ENCODE measurements around the gene UNC13D.

UNC13D gene

GRCh38 chr17:75779250-75779986 lies 64.8 kb downstream of the UNC13D start (continued):
- TF ChIP-seq ZBTB11 (tag by site-specific recombination; conservative IDR thresholded peaks at IDR 0.05; ENCODE audit: low read depth) (peak; percentile 73), ZNF792 (tag by site-specific recombination; IDR thresholded peaks at IDR 0.05) (0 out of 2 replicates have a peak, but pooled peaks have one; percentile 34), ZNF211 (tag by site-specific recombination; IDR thresholded peaks at IDR 0.05; ENCODE audit: low read depth) (no peak), ZFHX2 (tag by site-specific recombination; conservative IDR thresholded peaks at IDR 0.05) (peak; percentile 84), KLF7 (tag by site-specific recombination; IDR thresholded peaks at IDR 0.05; ENCODE audit: borderline replicate concordance) (peak; percentile 37; the same call in 1 of the 2 replicates), ZNF76 (tag by site-specific recombination; IDR thresholded peaks at IDR 0.05; ENCODE audit: borderline replicate concordance, low read depth) (peak; percentile 74; the same call in 1 of the 2 replicates), ZSCAN18 (tag by site-specific recombination; IDR thresholded peaks at IDR 0.05) (peak; percentile 55; the same call in 1 of the 2 replicates), ZNF670 (tag by site-specific recombination; IDR thresholded peaks at IDR 0.05; ENCODE audit: low read depth) (no peak), ZBTB17 (tag by site-specific recombination; IDR thresholded peaks at IDR 0.05) (peak; percentile 96), SP7 (tag by site-specific recombination; IDR thresholded peaks at IDR 0.05) (peak; percentile 78), ZNF473 (tag by site-specific recombination; IDR thresholded peaks at IDR 0.05) (no peak), ZNF48 (tag by site-specific recombination; IDR thresholded peaks at IDR 0.05) (no peak), ZNF510 (tag by site-specific recombination; IDR thresholded peaks at IDR 0.05; ENCODE audit: insufficient replicate concordance) (no peak), ZNF449 (tag by site-specific recombination; IDR thresholded peaks at IDR 0.05) (0 out of 2 replicates have a peak, but pooled peaks have one; percentile 68), ZBTB7A (tag by site-specific recombination; IDR thresholded peaks at IDR 0.05; ENCODE audit: low read depth) (peak; percentile 83; the same call in 1 of the 2 replicates), ZFP41 (tag by site-specific recombination; IDR thresholded peaks at IDR 0.05; ENCODE audit: borderline replicate concordance) (no peak), ZNF777 (tag by site-specific recombination; IDR thresholded peaks at IDR 0.05; ENCODE audit: borderline replicate concordance) (no peak), PBX3 (CRISPR knock-in tag; IDR thresholded peaks at IDR 0.05) (peak; percentile 47; the same call in 1 of the 2 replicates), ZIC2 (tag by site-specific recombination; IDR thresholded peaks at IDR 0.05) (peak; percentile 85), ZFP3 (tag by site-specific recombination; IDR thresholded peaks at IDR 0.05; ENCODE audit: low read depth) (no peak), ZNF26 (tag by site-specific recombination; IDR thresholded peaks at IDR 0.05) (no peak), ZNF394 (tag by site-specific recombination; IDR thresholded peaks at IDR 0.05; ENCODE audit: borderline replicate concordance) (peak; percentile 67), GLI2 (tag by site-specific recombination; IDR thresholded peaks at IDR 0.05; ENCODE audit: borderline replicate concordance, low read depth) (no peak), ZNF488 (tag by site-specific recombination; IDR thresholded peaks at IDR 0.05) (no peak; the same call in 1 of the 2 replicates), REPIN1 (tag by site-specific recombination; IDR thresholded peaks at IDR 0.05; ENCODE audit: low read depth) (peak; percentile 82; the same call in 1 of the 2 replicates), RBAK (tag by site-specific recombination; IDR thresholded peaks at IDR 0.05) (no peak), ZNF558 (tag by site-specific recombination; IDR thresholded peaks at IDR 0.05) (no peak; the same call in 1 of the 2 replicates), WT1 (tag by site-specific recombination; IDR thresholded peaks at IDR 0.05) (no peak), ZNF426 (tag by site-specific recombination; IDR thresholded peaks at IDR 0.05) (no peak)

Measured in HEK293 (cell line).